Measurements from ENCODE around the gene PLK3.

Gene PLK3

GRCh38 chr1:44849575-44850132 lies 49.5 kb downstream of the PLK3 start:
- no peaks in the 10 kb centered on the region for H3K9me2 ChIP-seq (ENCODE audit: low read depth, low read length)
- H3F3A ChIP-seq (ENCODE audit: insufficient read depth, low read length), result no peaks in the 10 kb centered on the region
- no peaks in the 10 kb centered on the region for H3K79me2 ChIP-seq (ENCODE audit: insufficient read depth, low read length)
- H3K4me3 ChIP-seq (ENCODE audit: low read depth, low read length, poor library complexity, severe bottlenecking), result no peak overlapping the region
- H3K4me1 ChIP-seq (ENCODE audit: insufficient read depth, low read length, severe bottlenecking), result no peaks in the 10 kb centered on the region
- no peak overlapping the region for H3K4me2 ChIP-seq (ENCODE audit: low read length)
- H3K27me3 ChIP-seq (ENCODE audit: insufficient read depth, low read length), result no peaks in the 10 kb centered on the region
- no peak overlapping the region for H3K9ac ChIP-seq (ENCODE audit: low read length)
- H2AFZ ChIP-seq (ENCODE audit: low read length), result no peak overlapping the region
- TF ChIP-seq CTCF (IDR thresholded peaks at IDR 0.05; ENCODE audit: low read length) (no peak), EZH2 (IDR thresholded peaks at IDR 0.05; ENCODE audit: borderline replicate concordance, low read length) (no peak)
- H3K27ac ChIP-seq (ENCODE audit: low read depth, low read length, poor library complexity, severe bottlenecking), result no peak overlapping the region
- no peaks in the 10 kb centered on the region for H3K9me3 ChIP-seq (ENCODE audit: low read length)
- no peaks in the 10 kb centered on the region for H4K20me1 ChIP-seq (ENCODE audit: insufficient read depth, low read length)
- peaks cover 5% of the 10 kb centered on the region for H3K36me3 ChIP-seq (ENCODE audit: insufficient read depth, low read length)

GRCh38 chr1:44851308-44851707 lies 51.1 kb downstream of the PLK3 start:
- H3K4me2 ChIP-seq (ENCODE audit: low read length), result no peak overlapping the region
- no peak overlapping the region for H3K9ac ChIP-seq (ENCODE audit: low read length)
- no peaks in the 10 kb centered on the region for H3K4me1 ChIP-seq (ENCODE audit: insufficient read depth, low read length, severe bottlenecking)
- no peak overlapping the region for H2AFZ ChIP-seq (ENCODE audit: low read length)
- no peaks in the 10 kb centered on the region for H3K79me2 ChIP-seq (ENCODE audit: insufficient read depth, low read length)
- no peaks in the 10 kb centered on the region for H3K9me3 ChIP-seq (ENCODE audit: low read length)
- H3K36me3 ChIP-seq (ENCODE audit: insufficient read depth, low read length), result peaks cover 11% of the 10 kb centered on the region; the same call in 1 of the 2 replicates
- no peaks in the 10 kb centered on the region for H4K20me1 ChIP-seq (ENCODE audit: insufficient read depth, low read length)
- no peaks in the 10 kb centered on the region for H3K27me3 ChIP-seq (ENCODE audit: insufficient read depth, low read length)
- no peaks in the 10 kb centered on the region for H3F3A ChIP-seq (ENCODE audit: insufficient read depth, low read length)
- no peak overlapping the region for H3K4me3 ChIP-seq (ENCODE audit: low read depth, low read length, poor library complexity, severe bottlenecking)
- no peak overlapping the region for H3K27ac ChIP-seq (ENCODE audit: low read depth, low read length, poor library complexity, severe bottlenecking)
- H3K9me2 ChIP-seq (ENCODE audit: low read depth, low read length), result no peaks in the 10 kb centered on the region
- TF ChIP-seq CTCF (IDR thresholded peaks at IDR 0.05; ENCODE audit: low read length) (no peak), EZH2 (IDR thresholded peaks at IDR 0.05; ENCODE audit: borderline replicate concordance, low read length) (no peak)

GRCh38 chr1:44853201-44853600 lies 53.0 kb downstream of the PLK3 start:
- H3K4me1 ChIP-seq (ENCODE audit: insufficient read depth, low read length, severe bottlenecking), result no peaks in the 10 kb centered on the region

More at GRCh38 chr1:44853201-44853600, 53.0 kb downstream of the PLK3 start:
- no peaks in the 10 kb centered on the region for H4K20me1 ChIP-seq (ENCODE audit: insufficient read depth, low read length)
- no peaks in the 10 kb centered on the region for H3K27me3 ChIP-seq (ENCODE audit: insufficient read depth, low read length)
- H3K9ac ChIP-seq (ENCODE audit: low read length), result no peak overlapping the region
- no peak overlapping the region for H3K27ac ChIP-seq (ENCODE audit: low read depth, low read length, poor library complexity, severe bottlenecking)
- TF ChIP-seq EZH2 (IDR thresholded peaks at IDR 0.05; ENCODE audit: borderline replicate concordance, low read length), result no peak
- TF ChIP-seq CTCF (IDR thresholded peaks at IDR 0.05; ENCODE audit: low read length), result no peak
- H3K4me2 ChIP-seq (ENCODE audit: low read length), result no peak overlapping the region
- H3K36me3 ChIP-seq (ENCODE audit: insufficient read depth, low read length), result peaks cover 16% of the 10 kb centered on the region; the same call in 1 of the 2 replicates
- no peaks in the 10 kb centered on the region for H3K79me2 ChIP-seq (ENCODE audit: insufficient read depth, low read length)
- no peaks in the 10 kb centered on the region for H3K9me3 ChIP-seq (ENCODE audit: low read length)
- H3K9me2 ChIP-seq (ENCODE audit: low read depth, low read length), result no peaks in the 10 kb centered on the region
- H2AFZ ChIP-seq (ENCODE audit: low read length), result no peak overlapping the region
- no peak overlapping the region for H3K4me3 ChIP-seq (ENCODE audit: low read depth, low read length, poor library complexity, severe bottlenecking)
- no peaks in the 10 kb centered on the region for H3F3A ChIP-seq (ENCODE audit: insufficient read depth, low read length)
